HEK293T (cell line): ENCODE results near the gene DHX16.

Experiments
- BHLHE40 ChIP-seq: fragments of 450-650 bp; IDR thresholded peaks from 2 replicates; pipeline ENCODE4 v1.6.1; 2016; ENCODE audit warnings: mild to moderate bottlenecking, moderate library complexity, borderline replicate concordance
- CTBP1 ChIP-seq: fragments of 450-650 bp; IDR thresholded peaks from 2 replicates; pipeline ENCODE4 v1.6.1; 2016; ENCODE audit warnings: borderline replicate concordance
- SP1 ChIP-seq: fragments of 450-650 bp; IDR thresholded peaks from 2 replicates; pipeline ENCODE4 v1.6.1; 2017
- TARDBP ChIP-seq: fragments of 450-650 bp; IDR thresholded peaks from 2 replicates; pipeline ENCODE4 v1.6.1; 2016
- ZNF384 ChIP-seq: fragments of 450-650 bp; IDR thresholded peaks from 2 replicates; pipeline ENCODE4 v1.6.1; 2016

- TF ChIP-seq SP1 (no peak), TARDBP (no peak), BHLHE40 (no peak), CTBP1 (no peak), ZNF384 (no peak)
These were observed 7.1 kb upstream of the DHX16 start for GRCh38 chr6:30679765-30680535.
